Mesodermal cell (in vitro differentiated cells): ENCODE data around the gene DAB2IP.

Experiments
- H3K27ac ChIP-seq: 2 replicates; pipeline ENCODE4 v1.7.0; 2013; ENCODE audit warnings: mild to moderate bottlenecking, low read depth, low read length, moderate library complexity; ENCODE audit not compliant: severe bottlenecking
- H3K36me3 ChIP-seq: 2 replicates; pipeline ENCODE4 v1.7.1; 2013; ENCODE audit warnings: mild to moderate bottlenecking, low read length, moderate library complexity; ENCODE audit not compliant: control insufficient read depth, insufficient read depth
- H3K4me1 ChIP-seq: one replicate; pipeline ENCODE4 v1.7.1; 2013; ENCODE audit warnings: mild to moderate bottlenecking, low read length; ENCODE audit not compliant: insufficient read depth, control insufficient read depth, poor library complexity, severe bottlenecking
- H3K4me3 ChIP-seq: 2 replicates; pipeline ENCODE4 v1.7.0; 2013; ENCODE audit warnings: low read length, control low read depth, mild to moderate bottlenecking; ENCODE audit not compliant: insufficient read depth, poor library complexity, severe bottlenecking; ENCODE audit errors: extremely low read depth
- H3K9me3 ChIP-seq: 2 replicates; pipeline ENCODE4 v1.7.1; 2013; ENCODE audit warnings: mild to moderate bottlenecking, low read length, moderate library complexity; ENCODE audit not compliant: control insufficient read depth
- WGBS, 2 experiments: methylation state at CpG; one replicate each; pipeline ENCODE4 v1.1.5; 2013; ENCODE audit warnings: missing lambda C conversion rate in 2 of 2; ENCODE audit not compliant: insufficient coverage in 2 of 2; 5-methylcytosine and 5-hydroxymethylcytosine counted together

The DAB2IP gene

DNA sequence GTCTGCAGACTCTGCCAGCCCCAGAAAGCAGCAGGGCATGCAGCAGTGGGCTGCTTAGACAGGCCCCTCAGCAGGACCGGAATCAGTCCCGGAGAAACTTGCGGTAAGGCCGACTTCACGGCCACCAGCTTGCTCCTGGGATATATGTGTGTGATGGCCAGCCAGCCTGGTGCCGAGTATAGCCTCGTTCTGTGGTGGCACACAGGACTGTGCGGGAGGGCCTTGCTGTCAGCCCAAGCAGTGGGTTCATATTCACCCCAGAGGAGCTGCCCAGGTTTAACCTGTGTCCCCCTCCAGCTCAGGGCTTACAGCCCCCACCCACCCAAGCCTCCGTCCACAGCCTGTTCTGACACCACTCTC lies 112.9 kb downstream of the DAB2IP start:
- H3K36me3 ChIP-seq = peaks cover 76% of the 10 kb centered on the region
- WGBS, 2 experiments = 96 to 97% methylated on average over 8 to 9 of the region's 9 CpGs
- H3K4me1 ChIP-seq = peaks cover 37% of the 10 kb centered on the region
- no peaks in the 10 kb centered on the region for H3K9me3 ChIP-seq
- H3K27ac ChIP-seq = no peak overlapping the region
- no peak overlapping the region for H3K4me3 ChIP-seq

DNA sequence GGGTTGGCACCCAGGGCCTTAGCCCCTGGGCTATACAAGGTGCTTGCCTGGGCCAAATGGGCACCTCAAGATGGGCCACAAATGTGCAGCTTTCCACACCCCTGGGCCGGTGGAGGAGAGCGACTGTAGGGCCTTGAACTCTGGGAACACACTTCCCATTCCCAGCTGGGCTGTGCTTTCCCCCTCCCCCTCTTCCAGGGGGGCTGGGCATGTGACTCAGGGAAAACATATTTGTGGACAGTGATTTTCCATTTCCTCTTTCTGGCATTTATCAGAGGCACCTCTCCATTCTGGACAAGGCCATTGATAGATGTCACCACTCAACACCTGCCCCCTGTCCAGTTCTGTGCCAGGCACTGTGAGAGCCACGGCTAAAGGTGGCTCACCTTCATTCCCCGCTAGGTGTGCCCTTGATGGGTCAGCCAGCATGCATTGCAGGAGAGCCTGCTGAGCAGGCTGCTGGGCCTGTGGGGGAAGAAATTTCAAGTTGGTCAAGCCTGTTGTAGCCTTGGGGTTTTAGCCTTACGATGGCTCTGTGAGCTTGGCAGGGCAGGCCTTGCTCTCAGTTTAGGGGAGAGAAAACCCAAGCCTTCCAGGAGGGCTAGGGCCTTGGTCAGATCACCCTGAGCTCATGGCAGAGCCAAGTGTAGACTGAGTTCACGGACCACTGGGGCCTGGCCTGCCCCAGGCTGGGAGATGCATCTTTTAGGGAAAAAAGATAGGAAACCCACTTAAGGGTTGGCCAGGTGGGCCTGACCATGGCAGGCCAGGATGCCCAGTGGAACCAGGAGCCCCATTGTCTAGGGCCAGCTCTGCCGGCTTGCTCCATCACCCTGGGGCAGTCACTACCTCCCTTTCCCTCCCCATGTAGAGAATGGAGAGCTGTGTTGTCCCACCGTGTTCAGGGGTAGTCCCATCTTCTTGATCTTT lies 113.9 kb downstream of the DAB2IP start:
- H3K36me3 ChIP-seq = peaks cover 76% of the 10 kb centered on the region
- 93 to 100% methylated on average over 3 to 7 of the region's 8 CpGs for WGBS, 2 experiments
- no peaks in the 10 kb centered on the region for H3K9me3 ChIP-seq
- H3K4me3 ChIP-seq = no peak overlapping the region
- peaks cover 45% of the 10 kb centered on the region for H3K4me1 ChIP-seq
- peak overlapping the region; percentile 11 for H3K27ac ChIP-seq

DNA sequence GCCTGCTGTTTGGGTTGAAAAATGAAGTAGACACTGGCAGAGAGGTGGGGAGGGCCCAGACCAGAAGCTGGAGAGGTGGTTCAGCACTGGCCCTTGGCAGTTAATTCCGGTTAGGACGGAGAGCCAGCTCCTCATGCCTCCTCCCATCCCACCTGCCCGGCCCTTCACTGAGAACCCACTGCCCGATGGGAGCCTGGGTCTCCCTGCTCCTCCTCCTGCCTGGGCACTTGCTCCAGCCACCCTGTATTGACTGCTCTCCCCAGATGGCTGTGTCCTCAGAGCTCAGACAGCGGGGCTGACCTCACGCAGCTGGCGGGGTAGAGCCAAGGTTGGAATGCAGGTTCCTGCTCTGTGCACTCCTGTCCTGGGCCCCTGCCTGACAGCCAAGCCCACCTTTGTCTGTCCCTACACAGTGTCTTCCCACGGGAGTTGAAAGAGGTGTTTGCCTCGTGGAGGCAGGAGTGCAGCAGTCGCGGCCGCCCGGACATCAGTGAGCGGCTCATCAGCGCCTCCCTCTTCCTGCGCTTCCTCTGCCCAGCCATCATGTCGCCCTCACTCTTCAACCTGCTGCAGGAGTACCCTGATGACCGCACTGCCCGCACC lies 114.7 kb downstream of the DAB2IP start:
- H3K36me3 ChIP-seq = peaks cover 72% of the 10 kb centered on the region

DNA sequence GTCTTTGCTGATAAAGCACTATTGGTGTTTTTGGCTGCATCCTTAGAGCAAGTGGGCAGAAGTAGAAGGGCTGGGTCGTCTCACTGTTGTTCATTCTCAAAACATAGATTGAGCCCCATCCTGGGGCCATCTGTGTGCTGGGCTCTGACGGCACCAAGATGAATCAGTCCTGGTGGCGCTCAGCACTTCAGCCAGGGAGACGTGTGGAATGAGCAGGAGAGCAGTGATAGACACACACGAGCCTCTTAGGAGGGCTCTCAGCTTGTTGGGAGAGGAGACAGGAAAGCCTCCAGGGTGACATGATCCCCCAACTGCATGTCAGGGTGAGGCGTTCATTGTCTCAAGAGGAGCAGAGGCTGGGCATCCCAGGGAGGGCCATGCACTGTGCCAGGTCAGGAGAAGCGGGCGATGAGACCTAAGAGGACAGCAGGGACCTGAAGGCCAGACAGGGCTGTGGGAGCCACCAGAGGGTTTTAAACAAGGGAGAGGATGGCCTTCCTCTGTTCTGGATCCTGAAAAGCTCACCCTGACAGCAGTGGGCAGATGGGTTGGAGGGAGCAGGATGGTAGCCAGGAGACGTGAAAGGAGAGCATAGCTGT lies 115.8 kb downstream of the DAB2IP start:
- 93% methylated on average over 9 of the region's 9 CpGs for WGBS, 2 experiments
- Histone ChIP-seq H3K27ac (no peak overlapping the region), H3K36me3 (peaks cover 77% of the 10 kb centered on the region)

More for the DNA sequence above, 114.7 kb downstream of the DAB2IP start:
- Histone ChIP-seq H3K27ac (no peak overlapping the region), H3K4me1 (peaks cover 54% of the 10 kb centered on the region), H3K4me3 (no peak overlapping the region), H3K9me3 (no peaks in the 10 kb centered on the region)
- 95% methylated on average over 17 to 19 of the region's 19 CpGs for WGBS, 2 experiments

DNA sequence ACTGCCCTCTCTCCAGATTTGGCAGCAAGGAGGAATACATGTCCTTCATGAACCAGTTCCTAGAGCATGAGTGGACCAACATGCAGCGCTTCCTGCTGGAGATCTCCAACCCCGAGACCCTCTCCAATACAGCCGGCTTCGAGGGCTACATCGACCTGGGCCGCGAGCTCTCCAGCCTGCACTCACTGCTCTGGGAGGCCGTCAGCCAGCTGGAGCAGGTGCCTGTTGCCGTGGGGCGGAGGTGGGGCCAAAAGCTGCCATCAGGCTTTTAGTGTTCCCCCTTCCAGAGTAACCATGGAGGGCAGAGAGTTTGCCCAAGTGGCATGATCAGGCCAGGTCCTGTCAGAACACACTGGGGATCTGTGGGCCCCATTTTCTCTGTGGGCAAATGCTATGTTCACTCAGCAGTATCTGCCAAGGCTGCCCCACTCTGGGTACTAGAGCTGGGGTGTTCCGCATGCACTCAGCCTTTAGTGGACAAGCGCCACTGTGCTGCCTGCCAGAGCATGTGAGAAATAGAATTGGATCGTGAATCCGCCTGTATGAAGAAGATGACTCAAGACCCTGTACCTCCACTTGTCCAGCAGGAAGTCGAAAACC lies 117.1 kb downstream of the DAB2IP start:
- Histone ChIP-seq H3K36me3 (peaks cover 79% of the 10 kb centered on the region), H3K9me3 (no peaks in the 10 kb centered on the region), H3K4me1 (peaks cover 66% of the 10 kb centered on the region), H3K27ac (no peak overlapping the region), H3K4me3 (no peak overlapping the region)
- WGBS, 2 experiments = 94 to 98% methylated on average over 15 of the region's 15 CpGs

More for the DNA sequence above, 115.8 kb downstream of the DAB2IP start:
- Histone ChIP-seq H3K9me3 (no peaks in the 10 kb centered on the region), H3K4me1 (peaks cover 65% of the 10 kb centered on the region), H3K4me3 (no peak overlapping the region)

DNA sequence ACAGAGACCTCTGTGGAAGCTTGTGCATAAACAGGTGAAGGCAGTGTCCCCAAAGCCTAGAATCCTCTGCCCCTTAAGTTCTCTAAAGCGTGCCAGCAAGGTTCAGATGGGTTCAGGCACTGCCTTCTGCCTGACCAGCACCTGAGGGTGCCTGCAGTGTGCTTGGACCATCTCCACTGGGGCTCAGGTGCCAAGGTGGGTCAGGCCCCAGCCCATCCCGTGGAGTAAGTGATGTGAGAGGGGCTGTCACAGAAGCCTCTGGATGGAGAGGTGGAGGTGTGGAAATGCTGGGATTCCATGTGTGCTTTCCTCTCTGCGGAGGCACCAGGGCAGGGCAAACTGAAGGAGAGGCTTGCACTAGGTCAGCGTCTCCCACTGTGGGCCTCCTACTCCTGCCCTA lies 118.5 kb downstream of the DAB2IP start:
- peaks cover 87% of the 10 kb centered on the region for H3K36me3 ChIP-seq
- peaks cover 55% of the 10 kb centered on the region for H3K4me1 ChIP-seq
- 90 to 96% methylated on average over 4 of the region's 4 CpGs for WGBS, 2 experiments
- no peak overlapping the region for H3K27ac ChIP-seq
- no peaks in the 10 kb centered on the region for H3K9me3 ChIP-seq
- no peak overlapping the region for H3K4me3 ChIP-seq

DNA sequence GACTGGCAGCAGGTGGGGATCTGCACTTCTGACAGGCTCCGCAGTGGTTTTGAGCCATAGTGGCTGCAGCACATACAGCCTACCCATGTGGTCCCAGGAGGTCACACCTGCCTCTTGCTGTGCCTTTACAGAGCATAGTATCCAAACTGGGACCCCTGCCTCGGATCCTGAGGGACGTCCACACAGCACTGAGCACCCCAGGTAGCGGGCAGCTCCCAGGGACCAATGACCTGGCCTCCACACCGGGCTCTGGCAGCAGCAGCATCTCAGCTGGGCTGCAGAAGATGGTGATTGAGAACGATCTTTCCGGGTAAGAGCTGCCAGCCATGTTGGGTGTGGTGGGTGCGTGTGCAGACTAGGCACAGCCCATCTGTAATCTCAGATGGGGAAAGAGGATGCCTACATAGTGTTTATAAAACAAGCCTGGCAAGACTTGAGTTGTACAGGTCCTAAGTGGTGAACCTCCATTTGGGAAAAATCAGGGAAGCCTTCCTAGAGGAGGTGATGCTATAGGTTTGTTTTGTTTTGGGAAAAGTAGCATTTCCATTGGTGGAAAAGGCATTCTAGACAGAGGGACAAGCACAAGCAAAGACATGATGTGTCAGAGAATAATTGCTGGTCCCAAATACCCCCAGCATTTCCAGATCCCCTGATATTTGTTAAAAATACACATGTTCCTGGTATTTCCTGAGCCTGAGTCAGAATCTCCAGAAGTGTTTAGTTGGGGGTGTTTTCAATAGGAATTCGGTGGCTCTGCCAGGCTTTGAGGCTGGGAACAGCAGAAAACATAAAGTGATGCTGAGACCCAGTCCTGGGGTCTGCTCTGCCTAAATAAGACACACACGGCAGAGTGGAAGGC lies 119.2 kb downstream of the DAB2IP start:
- WGBS, 2 experiments = 94 to 96% methylated on average over 10 of the region's 10 CpGs
- Histone ChIP-seq H3K27ac (peak overlapping the region; percentile 83), H3K9me3 (no peaks in the 10 kb centered on the region), H3K4me1 (peaks cover 48% of the 10 kb centered on the region), H3K4me3 (no peak overlapping the region), H3K36me3 (peaks cover 91% of the 10 kb centered on the region)

DNA sequence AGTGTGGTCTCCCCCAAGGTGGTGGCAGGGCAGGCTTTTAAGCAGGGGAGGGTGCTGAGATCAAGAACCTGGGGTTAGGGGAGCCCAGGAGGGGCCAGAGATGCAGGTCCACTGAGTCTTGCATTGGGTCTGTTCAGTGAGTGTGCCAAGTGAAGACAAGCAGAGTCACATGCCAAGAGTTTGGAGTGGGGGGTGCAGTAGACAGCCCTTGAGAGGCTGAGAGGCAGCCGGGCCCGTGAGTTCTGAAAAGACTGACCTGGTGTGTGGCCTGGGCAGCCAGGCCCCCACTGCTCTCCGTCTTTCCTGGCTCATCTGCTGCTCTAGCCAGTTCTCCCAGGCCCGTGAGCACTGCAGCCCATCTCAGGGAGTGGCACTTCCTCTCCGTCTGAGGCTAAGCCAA lies 120.0 kb downstream of the DAB2IP start:
- H3K4me3 ChIP-seq = no peak overlapping the region
- WGBS, 2 experiments = 86 to 93% methylated on average over 5 of the region's 5 CpGs
- H3K9me3 ChIP-seq = no peaks in the 10 kb centered on the region
- H3K4me1 ChIP-seq = peaks cover 40% of the 10 kb centered on the region
- peak overlapping the region; percentile 83 for H3K27ac ChIP-seq
- peaks cover 90% of the 10 kb centered on the region for H3K36me3 ChIP-seq

DNA sequence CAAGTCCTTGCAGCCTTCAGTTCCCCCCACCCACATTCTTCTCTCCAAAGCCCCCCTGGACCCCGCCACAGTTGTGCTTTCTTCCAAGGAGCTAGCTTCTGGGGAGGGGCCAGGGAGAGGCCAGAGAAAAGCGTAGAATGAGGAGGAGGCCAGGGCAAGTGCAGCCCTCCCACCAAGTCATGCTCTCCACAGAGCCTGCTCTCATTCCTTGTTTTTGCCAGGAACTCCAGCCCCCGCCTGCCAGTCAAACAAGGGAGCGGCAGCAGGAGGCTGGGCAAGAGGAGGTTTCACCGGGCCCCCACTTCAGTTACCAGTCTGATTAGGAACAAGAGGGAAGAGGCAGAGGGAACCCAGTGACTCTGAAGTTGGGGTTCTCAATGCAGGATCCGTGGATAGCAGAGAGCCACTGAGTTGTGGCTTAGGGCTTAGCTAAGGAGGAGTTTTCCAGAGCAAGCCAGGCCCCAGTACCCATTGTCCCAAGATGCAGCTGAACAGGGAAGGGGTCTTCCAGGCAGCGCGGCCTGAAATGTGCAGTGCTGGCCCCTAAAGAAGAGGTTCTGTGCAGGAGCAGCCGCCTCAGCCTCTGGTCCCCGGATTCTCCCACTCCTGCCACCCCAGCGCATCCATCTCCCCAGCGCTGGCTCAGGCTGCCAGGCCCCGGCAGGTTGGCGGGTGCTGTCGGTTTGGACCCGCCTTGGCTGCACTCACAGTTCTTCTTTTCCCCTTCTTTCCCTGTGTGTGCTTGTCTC lies 120.6 kb downstream of the DAB2IP start:
- Histone ChIP-seq H3K4me1 (peaks cover 34% of the 10 kb centered on the region), H3K9me3 (no peaks in the 10 kb centered on the region), H3K27ac (peak overlapping the region; percentile 83), H3K36me3 (peaks cover 90% of the 10 kb centered on the region), H3K4me3 (no peak overlapping the region)
- 96 to 98% methylated on average over 13 to 14 of the region's 16 CpGs for WGBS, 2 experiments
